ENCODE results near the gene JUNB.

GRCh38 chr19:12772323-12772722 is 19.0 kb upstream of the JUNB start:
- TF ChIP-seq CTCF (IDR thresholded peaks at IDR 0.05; ENCODE audit: low read depth, low read length) (no peak), EZH2phosphoT487 (IDR thresholded peaks at IDR 0.05; ENCODE audit: low read depth) (no peak)
